ENCODE data around the gene ASB10. TPM values are rescaled to one million over a fixed set of nuclear protein-coding genes. Genes with fewer than 3 reads are reported as not detected.

The ASB10 gene
- total and polyA plus RNA-seq, 2 of the 13 experiments (the other 11 are each of a cell fraction or from before 2014, with no cell fraction given), result not detected

DNA sequence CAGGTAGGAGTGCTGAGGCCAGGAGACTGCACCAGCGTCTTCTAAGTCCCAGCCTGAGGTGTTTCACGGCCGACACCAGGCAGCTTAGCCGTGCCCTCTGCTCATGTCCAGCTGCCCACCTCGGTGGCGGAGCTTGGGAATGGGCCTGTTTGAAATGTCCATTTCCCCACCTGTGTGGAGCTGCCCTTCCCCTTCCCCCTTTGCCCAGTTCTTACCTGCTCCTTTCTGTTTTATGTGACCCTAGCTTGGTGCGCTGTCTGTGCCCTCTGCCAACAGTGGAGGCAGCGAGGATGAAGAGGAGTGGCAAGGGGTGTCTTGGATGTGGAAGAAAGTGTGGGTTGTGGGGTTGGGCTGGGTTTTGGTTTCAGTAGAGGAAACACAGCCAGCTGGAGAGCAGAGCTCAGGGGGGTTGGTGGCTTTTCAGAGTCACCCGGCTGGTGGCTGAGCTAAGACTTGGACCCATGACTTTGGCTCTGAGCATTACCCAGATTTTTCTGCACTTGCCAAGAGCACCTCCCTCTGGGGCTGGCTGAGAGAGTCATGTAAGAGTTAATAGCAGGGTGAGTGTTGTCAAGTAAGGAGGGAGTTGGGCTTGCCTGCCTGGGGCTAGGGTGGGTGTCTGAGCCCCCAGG, 57.0 kb downstream of the ASB10 start (continued):
- TF ChIP-seq, protein P1, sequence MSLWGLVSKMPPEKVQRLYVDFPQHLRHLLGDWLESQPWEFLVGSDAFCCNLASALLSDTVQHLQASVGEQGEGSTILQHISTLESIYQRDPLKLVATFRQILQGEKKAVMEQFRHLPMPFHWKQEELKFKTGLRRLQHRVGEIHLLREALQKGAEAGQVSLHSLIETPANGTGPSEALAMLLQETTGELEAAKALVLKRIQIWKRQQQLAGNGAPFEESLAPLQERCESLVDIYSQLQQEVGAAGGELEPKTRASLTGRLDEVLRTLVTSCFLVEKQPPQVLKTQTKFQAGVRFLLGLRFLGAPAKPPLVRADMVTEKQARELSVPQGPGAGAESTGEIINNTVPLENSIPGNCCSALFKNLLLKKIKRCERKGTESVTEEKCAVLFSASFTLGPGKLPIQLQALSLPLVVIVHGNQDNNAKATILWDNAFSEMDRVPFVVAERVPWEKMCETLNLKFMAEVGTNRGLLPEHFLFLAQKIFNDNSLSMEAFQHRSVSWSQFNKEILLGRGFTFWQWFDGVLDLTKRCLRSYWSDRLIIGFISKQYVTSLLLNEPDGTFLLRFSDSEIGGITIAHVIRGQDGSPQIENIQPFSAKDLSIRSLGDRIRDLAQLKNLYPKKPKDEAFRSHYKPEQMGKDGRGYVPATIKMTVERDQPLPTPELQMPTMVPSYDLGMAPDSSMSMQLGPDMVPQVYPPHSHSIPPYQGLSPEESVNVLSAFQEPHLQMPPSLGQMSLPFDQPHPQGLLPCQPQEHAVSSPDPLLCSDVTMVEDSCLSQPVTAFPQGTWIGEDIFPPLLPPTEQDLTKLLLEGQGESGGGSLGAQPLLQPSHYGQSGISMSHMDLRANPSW (CRISPR knock-in tag; IDR thresholded peaks at IDR 0.05; ENCODE audit: borderline replicate concordance), result no peak
- TF ChIP-seq, protein P2, sequence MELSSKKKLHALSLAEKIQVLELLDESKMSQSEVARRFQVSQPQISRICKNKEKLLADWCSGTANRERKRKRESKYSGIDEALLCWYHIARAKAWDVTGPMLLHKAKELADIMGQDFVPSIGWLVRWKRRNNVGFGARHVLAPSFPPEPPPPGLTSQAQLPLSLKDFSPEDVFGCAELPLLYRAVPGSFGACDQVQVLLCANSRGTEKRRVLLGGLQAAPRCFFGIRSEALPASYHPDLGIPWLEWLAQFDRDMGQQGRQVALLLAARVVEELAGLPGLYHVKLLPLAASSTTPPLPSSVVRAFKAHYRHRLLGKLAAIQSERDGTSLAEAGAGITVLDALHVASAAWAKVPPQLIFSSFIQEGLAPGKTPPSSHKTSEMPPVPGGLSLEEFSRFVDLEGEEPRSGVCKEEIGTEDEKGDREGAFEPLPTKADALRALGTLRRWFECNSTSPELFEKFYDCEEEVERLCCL (CRISPR knock-in tag; IDR thresholded peaks at IDR 0.05; ENCODE audit: borderline replicate concordance), result no peak
- TF ChIP-seq ELF3 (CRISPR knock-in tag; IDR thresholded peaks at IDR 0.05) (no peak), JUNB (CRISPR knock-in tag; IDR thresholded peaks at IDR 0.05; ENCODE audit: borderline replicate concordance) (no peak)

DNA sequence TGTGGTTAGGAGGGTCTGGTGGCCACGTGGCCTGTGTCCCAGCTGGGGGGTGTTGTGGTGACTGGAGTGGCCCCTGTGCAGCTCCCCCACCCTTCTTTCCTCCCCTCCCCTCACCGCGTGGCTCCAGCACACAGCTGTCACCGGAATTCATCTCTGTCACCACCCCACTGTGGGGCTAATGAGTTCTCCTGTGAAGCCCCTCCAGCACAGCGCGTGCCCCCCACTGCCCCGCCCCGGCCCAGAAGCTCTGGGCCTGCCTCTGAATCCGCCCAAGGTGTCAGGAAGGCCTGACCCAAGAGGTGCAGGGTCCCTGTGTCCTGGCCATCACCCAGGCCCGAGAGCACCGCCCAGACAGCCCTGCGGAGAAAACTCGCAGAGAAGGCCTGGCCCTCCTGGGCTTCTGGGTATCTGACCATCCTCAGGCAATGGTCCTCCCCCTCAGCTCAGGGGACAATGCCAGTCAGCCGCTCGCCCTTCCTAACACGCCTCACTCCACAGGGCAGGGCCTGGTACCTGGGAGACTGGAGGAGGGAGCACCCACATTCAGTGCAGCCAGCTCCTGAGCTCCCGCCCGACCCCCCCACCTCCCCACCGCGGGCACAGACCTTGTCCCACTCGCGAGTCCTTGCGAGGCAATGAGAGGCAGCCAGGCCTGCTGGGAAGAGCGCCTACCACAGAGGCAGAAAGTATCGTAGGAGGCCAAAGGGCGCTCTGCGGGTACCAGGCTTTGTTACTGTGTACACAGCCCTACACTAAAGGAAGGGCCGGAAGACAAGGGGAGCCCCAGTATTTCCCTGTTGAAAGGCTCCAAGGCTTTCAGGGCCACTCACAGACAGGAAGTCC, 57.7 kb downstream of the ASB10 start:
- H3K27ac ChIP-seq (ENCODE audit: extremely low read length, insufficient read depth, low read length), result no peak overlapping the region
- POLR2A ChIA-PET, result no interaction called here
- CTCF ChIA-PET (ENCODE audit: low intra/inter-chr PET ratio, low total read pairs), result no interaction called here
- no peak for TF ChIP-seq CENPX (CRISPR knock-in tag; IDR thresholded peaks at IDR 0.05)
- TF ChIP-seq, protein P3, sequence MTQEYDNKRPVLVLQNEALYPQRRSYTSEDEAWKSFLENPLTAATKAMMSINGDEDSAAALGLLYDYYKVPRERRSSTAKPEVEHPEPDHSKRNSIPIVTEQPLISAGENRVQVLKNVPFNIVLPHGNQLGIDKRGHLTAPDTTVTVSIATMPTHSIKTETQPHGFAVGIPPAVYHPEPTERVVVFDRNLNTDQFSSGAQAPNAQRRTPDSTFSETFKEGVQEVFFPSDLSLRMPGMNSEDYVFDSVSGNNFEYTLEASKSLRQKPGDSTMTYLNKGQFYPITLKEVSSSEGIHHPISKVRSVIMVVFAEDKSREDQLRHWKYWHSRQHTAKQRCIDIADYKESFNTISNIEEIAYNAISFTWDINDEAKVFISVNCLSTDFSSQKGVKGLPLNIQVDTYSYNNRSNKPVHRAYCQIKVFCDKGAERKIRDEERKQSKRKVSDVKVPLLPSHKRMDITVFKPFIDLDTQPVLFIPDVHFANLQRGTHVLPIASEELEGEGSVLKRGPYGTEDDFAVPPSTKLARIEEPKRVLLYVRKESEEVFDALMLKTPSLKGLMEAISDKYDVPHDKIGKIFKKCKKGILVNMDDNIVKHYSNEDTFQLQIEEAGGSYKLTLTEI (CRISPR knock-in tag; conservative IDR thresholded peaks at IDR 0.05), result no peak
- no peak for TF ChIP-seq ZNF558 (CRISPR knock-in tag; IDR thresholded peaks at IDR 0.05; ENCODE audit: borderline replicate concordance)
- TF ChIP-seq BRCA1 (CRISPR knock-in tag; IDR thresholded peaks at IDR 0.05), result no peak
- no peak for TF ChIP-seq ZNF556 (CRISPR knock-in tag; IDR thresholded peaks at IDR 0.05; ENCODE audit: borderline replicate concordance)
- TF ChIP-seq ZBTB7B (CRISPR knock-in tag; IDR thresholded peaks at IDR 0.05), result no peak
- no peak for TF ChIP-seq MAFF (IDR thresholded peaks at IDR 0.05; ENCODE audit: low read depth, low read length)
- no peak for TF ChIP-seq ISX (CRISPR knock-in tag; conservative IDR thresholded peaks at IDR 0.05)
- no peak for TF ChIP-seq HOXA5 (CRISPR knock-in tag; IDR thresholded peaks at IDR 0.05)
- TF ChIP-seq, protein P4, sequence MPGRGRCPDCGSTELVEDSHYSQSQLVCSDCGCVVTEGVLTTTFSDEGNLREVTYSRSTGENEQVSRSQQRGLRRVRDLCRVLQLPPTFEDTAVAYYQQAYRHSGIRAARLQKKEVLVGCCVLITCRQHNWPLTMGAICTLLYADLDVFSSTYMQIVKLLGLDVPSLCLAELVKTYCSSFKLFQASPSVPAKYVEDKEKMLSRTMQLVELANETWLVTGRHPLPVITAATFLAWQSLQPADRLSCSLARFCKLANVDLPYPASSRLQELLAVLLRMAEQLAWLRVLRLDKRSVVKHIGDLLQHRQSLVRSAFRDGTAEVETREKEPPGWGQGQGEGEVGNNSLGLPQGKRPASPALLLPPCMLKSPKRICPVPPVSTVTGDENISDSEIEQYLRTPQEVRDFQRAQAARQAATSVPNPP (CRISPR knock-in tag; IDR thresholded peaks at IDR 0.05), result no peak

More for the DNA sequence above, 57.7 kb downstream of the ASB10 start:
- Histone ChIP-seq H3K79me2 (ENCODE audit: insufficient read depth, low read length) (no peaks in the 10 kb centered on the region), H3K9ac (ENCODE audit: insufficient read depth, low read depth, low read length) (no peak overlapping the region), H3K4me3 (replicated peaks in 1 of 3; ENCODE audit: insufficient read depth in 1 of 3, low read depth in 2 of 3, low read length in 3 of 3) (no peak overlapping the region), H3K36me3 (replicated peaks in 1 of 2; ENCODE audit: control insufficient read depth in 1 of 2, insufficient read depth in 2 of 2, low read length in 2 of 2) (peaks cover 15 to 74% of the 10 kb centered on the region in 2 experiments), H4K20me1 (ENCODE audit: insufficient read depth, low read length) (peaks cover 2% of the 10 kb centered on the region; the same call in 1 of the 2 replicates), H3K4me2 (ENCODE audit: low read depth, low read length) (no peak overlapping the region), H3K9me3 (ENCODE audit: low read length) (no peaks in the 10 kb centered on the region), H3K4me1 (ENCODE audit: insufficient read depth, low read length) (no peaks in the 10 kb centered on the region), H3K27me3 (ENCODE audit: control insufficient read depth in 1 of 2, insufficient read depth in 2 of 2, low read length in 2 of 2) (no peaks in the 10 kb centered on the region), H2AFZ (ENCODE audit: low read length) (no peak overlapping the region)
- 91% methylated on average over 22 of the region's 28 CpGs for WGBS (ENCODE audit: low lambda C conversion rate)
- no TSS peak for BruUV-seq (replicated peaks)
- DNase-seq (ENCODE audit: low spot score) (no peak), FAIRE-seq (no peak), ATAC-seq (no peak)
- in situ Hi-C loops (cut with HindIII; ENCODE audit: extremely low pct_ligation_motif_present, low pct_unique_long_range_greater_than_20kb), result loop anchor here (10.0 kb wide), 1 partner anchor 175 kb away; no protein-coding TSS in a partner anchor
- intact Hi-C loops (cut with micrococcal nuclease; ENCODE audit: unreplicated experiment), result no loop called here
